GM12878 (cell line): Measurements from ENCODE around the gene ZNF423. TPM values are rescaled to one million over a fixed set of nuclear protein-coding genes. Genes with fewer than 3 reads are reported as not detected.

Source experiments
- ATAC-seq: fragments of 200-7000 bp; cut with Tn5 transposase; 3 replicates; pipeline ENCODE4 v1.9.1; 2020; ENCODE audit warnings: mild to moderate bottlenecking, moderate library complexity
- BruUV-seq: library from RNA; stranded (reverse); fragments of 400-500 nt; replicated peaks from 2 replicates; lab custom pipeline; 2021; lab: Mats Ljungman, UMichigan
- CTCF ChIA-PET: fragments of 300-600 bp; sonication (Branson Sonifier 250); formaldehyde crosslinking; extraction: SDS; loops from one replicate; lab custom pipeline; 2021; ENCODE audit warnings: inconsistent platforms; lab: Yijun Ruan, JAX
- POLR2A ChIA-PET: fragments of 350-600 bp; formaldehyde crosslinking; extraction: SDS; loops from one replicate; lab custom pipeline; 2021; ENCODE audit warnings: inconsistent platforms; lab: Charles Lee
- RAD21 ChIA-PET: fragments of 300-600 bp; sonication (Branson Sonifier 250); formaldehyde crosslinking; loops from one replicate; lab custom pipeline; 2023; ENCODE audit warnings: antibody characterized with exemption; ENCODE audit not compliant: unreplicated experiment; lab: Charles Lee
- SMC1A ChIA-PET: fragments of 300-600 bp; sonication (Branson Sonifier 250); formaldehyde crosslinking; loops from one replicate; lab custom pipeline; 2023; ENCODE audit not compliant: unreplicated experiment, uncharacterized antibody; lab: Charles Lee
- DNase-seq: peaks from one replicate; pipeline ENCODE4 v3.0.0-alpha.2; 2011; ENCODE audit warnings: low read depth, low spot score
- FAIRE-seq: peaks from 3 replicates; lab custom pipeline; 2011; peaks lifted over from hg19 to GRCh38; lab: Jason Lieb, UNC
- H2AFZ ChIP-seq: 2 replicates; pipeline ENCODE4 v1.6.0; 2011; ENCODE audit warnings: low read depth, low read length, control low read depth; ENCODE audit not compliant: control insufficient read depth
- H3K27ac ChIP-seq: 2 replicates; pipeline ENCODE4 v1.5.1; 2011; ENCODE audit warnings: control low read depth; ENCODE audit not compliant: control insufficient read depth, insufficient read depth
- H3K27me3 ChIP-seq, 2 experiments: replicated peaks in 1 of 2; 2 replicates each; pipeline versions ENCODE4 v1.6.0 to v1.6.1; 2011; ENCODE audit warnings: low read length in 1 of 2; ENCODE audit not compliant: control insufficient read depth in 2 of 2, insufficient read depth in 2 of 2
- H3K36me3 ChIP-seq, 2 experiments: 2 replicates each; pipeline ENCODE4 v1.5.1; 2011; ENCODE audit warnings: low read length in 1 of 2; ENCODE audit not compliant: control insufficient read depth in 2 of 2, insufficient read depth in 2 of 2
- H3K4me1 ChIP-seq: 2 replicates; pipeline ENCODE4 v1.6.1; 2011; ENCODE audit warnings: mild to moderate bottlenecking, low read length, moderate library complexity, mixed read lengths; ENCODE audit not compliant: control insufficient read depth, insufficient read depth
- H3K4me2 ChIP-seq: 2 replicates; pipeline ENCODE4 v1.6.0; 2011; ENCODE audit warnings: control low read depth; ENCODE audit not compliant: control insufficient read depth, insufficient read depth
- H3K4me3 ChIP-seq: fragments of 200-600 bp; sonication (generic); 2 replicates; pipeline ENCODE4 v1.5.1; 2016
- H3K79me2 ChIP-seq: 2 replicates; pipeline ENCODE4 v1.6.0; 2011; ENCODE audit warnings: low read length; ENCODE audit not compliant: control insufficient read depth, insufficient read depth
- H3K9ac ChIP-seq: 2 replicates; pipeline ENCODE4 v1.8.0; 2011; ENCODE audit warnings: low read length, control low read depth, mixed read lengths; ENCODE audit not compliant: control insufficient read depth, insufficient read depth
- H3K9me3 ChIP-seq: replicated peaks from 3 replicates; pipeline ENCODE4 v1.5.1; 2011; ENCODE audit warnings: mild to moderate bottlenecking, low read length; ENCODE audit not compliant: control insufficient read depth, insufficient read depth
- H4K20me1 ChIP-seq: 2 replicates; pipeline ENCODE4 v1.6.0; 2011; ENCODE audit not compliant: control insufficient read depth, insufficient read depth
- ATF3 ChIP-seq: IDR thresholded peaks from 2 replicates; pipeline ENCODE4 v1.6.1; 2011; ENCODE audit warnings: low read depth, mild to moderate bottlenecking, low read length, moderate library complexity, borderline replicate concordance; ENCODE audit errors: extremely low read depth
- CTCF ChIP-seq, 3 experiments: IDR thresholded peaks in 2 of 3; conservative IDR thresholded peaks in 1 of 3; 2 replicates each; pipeline ENCODE4 v1.5.1; 2011; ENCODE audit warnings: low read depth in 3 of 3, low read length in 3 of 3, mild to moderate bottlenecking in 3 of 3, control low read depth in 2 of 3, moderate library complexity in 2 of 3, inconsistent platforms in 1 of 3, mixed read lengths in 1 of 3; ENCODE audit not compliant: control insufficient read depth in 2 of 3, insufficient read depth in 1 of 3; ENCODE audit errors: extremely low read depth in 1 of 3
- E2F4 ChIP-seq: IDR thresholded peaks from 2 replicates; pipeline ENCODE4 v1.6.1; 2012; ENCODE audit warnings: low read depth, low read length, improper control_type of control experiment
- IRF5 ChIP-seq: fragments of 450-650 bp; IDR thresholded peaks from 2 replicates; pipeline ENCODE4 v1.6.1; 2017; ENCODE audit warnings: borderline replicate concordance
- KLF5 ChIP-seq: fragments of 450-650 bp; IDR thresholded peaks from 2 replicates; pipeline ENCODE4 v1.6.1; 2014; ENCODE audit warnings: mild to moderate bottlenecking; ENCODE audit not compliant: partially characterized antibody
- NFYB ChIP-seq: IDR thresholded peaks from 2 replicates; pipeline ENCODE4 v1.6.1; 2011; ENCODE audit warnings: low read depth, mild to moderate bottlenecking, low read length, improper control_type of control experiment, moderate library complexity; ENCODE audit not compliant: insufficient read depth
- RAD21 ChIP-seq: IDR thresholded peaks from 2 replicates; pipeline ENCODE4 v1.6.1; 2011; ENCODE audit warnings: mild to moderate bottlenecking, low read depth, low read length, moderate library complexity; ENCODE audit not compliant: insufficient read depth
- SPI1 ChIP-seq: IDR thresholded peaks from 2 replicates; pipeline ENCODE4 v1.6.1; 2011; ENCODE audit warnings: low read depth, mild to moderate bottlenecking, low read length, moderate library complexity, borderline replicate concordance; ENCODE audit not compliant: insufficient read depth
- SREBF1 ChIP-seq: IDR thresholded peaks from 2 replicates; pipeline ENCODE4 v1.6.1; 2012; ENCODE audit warnings: mild to moderate bottlenecking, low read length
- SUPT20H ChIP-seq: IDR thresholded peaks from 2 replicates; pipeline ENCODE4 v1.6.1; 2011; ENCODE audit warnings: low read depth, mild to moderate bottlenecking, low read length, moderate library complexity, borderline replicate concordance; ENCODE audit not compliant: control insufficient read depth
- TAF1 ChIP-seq: IDR thresholded peaks from 2 replicates; pipeline ENCODE4 v1.6.1; 2011; ENCODE audit warnings: mild to moderate bottlenecking, low read depth, low read length, borderline replicate concordance
- YY1 ChIP-seq: IDR thresholded peaks from 2 replicates; pipeline ENCODE4 v1.6.1; 2011; ENCODE audit warnings: low read depth, mild to moderate bottlenecking, low read length
- WGBS: methylation state at CpG from one replicate; pipeline ENCODE4 v1.1.6; 2016; ENCODE audit warnings: low lambda C conversion rate; ENCODE audit not compliant: insufficient replicate concordance, insufficient coverage; ENCODE audit errors: missing lambda C conversion rate; 5-methylcytosine and 5-hydroxymethylcytosine counted together
- in situ Hi-C: fragments of 300-500 bp; cut with MboI; formaldehyde crosslinking; loops from 9 replicates; pipeline ENCODE4 v1.14.3; 2018; ENCODE audit warnings: mixed read lengths
- intact Hi-C: fragments of 100-400 bp; cut with micrococcal nuclease; formaldehyde crosslinking; loops from one replicate; pipeline ENCODE4 v1.14.2; 2022; ENCODE audit not compliant: unreplicated experiment
- polyA plus RNA-seq, 11 experiments: library from polyadenylated mRNA; depleted of rRNA in 4 of 11; unstranded in 6 of 11; stranded (reverse) in 5 of 11; fragments of >200 nt; fragmentation: Nextera tagmentation in 4 of 11; fragmentation: Illumina TruSeq in 1 of 11; extraction: Ambion mirVana in 4 of 11; extraction: Trizol in 1 of 11; gene quantifications; 1 replicate in 1 of 11; 2 replicates in 10 of 11; pipeline versions ENCODE4 v1.2.1 to v1.2.3, GENCODE V29; 2011 to 2016; ENCODE audit warnings: inconsistent platforms in 2 of 11, missing spikeins in 2 of 11, low read depth in 1 of 11
- total RNA-seq, 4 experiments: library from RNA; depleted of rRNA in 3 of 4; stranded (reverse); fragments of >200 nt in 3 of 4; fragmentation: Illumina TruSeq in 1 of 4; extraction: Trizol in 1 of 4; gene quantifications; 2 replicates each; pipeline versions ENCODE4 v1.2.1 to v1.2.3, GENCODE V29; 2013 to 2021

Gene ZNF423
- total and polyA plus RNA-seq, 10 of the 15 experiments (the other 5 are each of a cell fraction or from before 2014, with no cell fraction given), result 0.03 to 0.64 (median 0.10) TPM

GRCh38 chr16:49652456-49653172 is 203.3 kb downstream of the ZNF423 start (continued):
- TF ChIP-seq CTCF (IDR thresholded peaks at IDR 0.05 in 2 of 3, conservative IDR thresholded peaks at IDR 0.05 in 1 of 3; ENCODE audit: control insufficient read depth in 2 of 3, extremely low read depth in 1 of 3, insufficient read depth in 1 of 3, low read depth in 3 of 3, low read length in 3 of 3) (no peak), TAF1 (no peak), SREBF1 (no peak), NFYB (no peak)

- ChIA-PET CTCF (no interaction called here), POLR2A (no interaction called here), RAD21 (no interaction called here), SMC1A (no interaction called here)
- Histone ChIP-seq H3K79me2 (no peaks in the 10 kb centered on the region), H3K36me3 (no peaks in the 10 kb centered on the region), H4K20me1 (no peaks in the 10 kb centered on the region), H3K27me3 (no peaks in the 10 kb centered on the region; a peak in 1 of 4 replicates), H3K9ac (no peak overlapping the region), H2AFZ (no peak overlapping the region), H3K4me3 (no peak overlapping the region), H3K4me1 (no peaks in the 10 kb centered on the region), H3K27ac (no peak overlapping the region), H3K9me3 (peaks cover 3% of the 10 kb centered on the region; the same call in 2 of the 3 replicates), H3K4me2 (no peak overlapping the region)
- intact Hi-C loops, result no loop called here
- FAIRE-seq, result no peak
- TF ChIP-seq SUPT20H (no peak), SPI1 (no peak), KLF5 (no peak), YY1 (no peak), E2F4 (no peak), RAD21 (no peak), ATF3 (no peak), IRF5 (no peak)
- no peak for DNase-seq
- WGBS, result 39% methylated on average over 7 of the region's 7 CpGs
- no peak for ATAC-seq
- in situ Hi-C loops, result no loop called here
- no TSS peak for BruUV-seq
Observed at GRCh38 chr16:49651996-49652395, 203.9 kb downstream of the ZNF423 start.
